RKO (cell line): ENCODE data around the gene F11R.
"Not testable (repeated sequence)": the region's sequence is repeated elsewhere in the genome, so short reads cannot be mapped to it uniquely, and the experiment has no call there.

Experiments
- DNase-seq: peaks from one replicate; pipeline ENCODE4 v3.0.0-alpha.2; 2016; ENCODE audit warnings: low spot score

F11R gene

DNA sequence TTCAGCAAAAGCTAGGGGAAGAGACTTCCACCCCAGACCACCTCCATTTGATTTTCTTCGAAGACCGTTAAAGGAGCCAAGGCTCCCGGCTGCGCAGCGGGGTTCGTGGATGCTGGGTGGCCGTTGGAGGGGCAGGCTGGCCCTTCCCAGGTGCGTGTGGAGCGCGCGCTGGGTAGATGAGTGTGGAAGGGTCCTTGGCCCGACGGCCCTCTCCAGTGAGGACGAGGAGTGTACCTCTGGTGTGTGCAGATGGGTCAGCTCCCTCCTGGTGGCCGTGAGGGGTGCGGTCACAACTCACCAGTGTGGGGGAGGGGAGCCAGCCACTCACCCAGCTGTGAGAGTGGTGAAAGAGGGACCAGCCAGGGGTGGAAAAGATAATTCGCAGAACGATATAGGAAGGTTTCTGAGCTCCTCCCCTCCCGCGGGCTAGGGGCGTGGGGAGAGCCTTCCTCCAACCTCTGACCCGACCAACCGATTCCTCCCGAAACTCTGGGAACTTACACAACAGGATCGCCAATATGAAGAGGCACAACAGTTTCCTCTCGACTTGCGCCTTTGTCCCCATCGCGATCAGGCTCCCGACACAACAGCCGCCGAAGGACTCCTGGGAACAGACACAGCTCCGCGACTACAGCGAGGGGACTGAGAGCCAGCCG lies at the start of gene F11R:
Gene F11R (minus strand): TSS at position 644 of the 656 bp plus-strand sequence. CDS start 79 bp downstream, at position 565.
- no peak for DNase-seq

DNA sequence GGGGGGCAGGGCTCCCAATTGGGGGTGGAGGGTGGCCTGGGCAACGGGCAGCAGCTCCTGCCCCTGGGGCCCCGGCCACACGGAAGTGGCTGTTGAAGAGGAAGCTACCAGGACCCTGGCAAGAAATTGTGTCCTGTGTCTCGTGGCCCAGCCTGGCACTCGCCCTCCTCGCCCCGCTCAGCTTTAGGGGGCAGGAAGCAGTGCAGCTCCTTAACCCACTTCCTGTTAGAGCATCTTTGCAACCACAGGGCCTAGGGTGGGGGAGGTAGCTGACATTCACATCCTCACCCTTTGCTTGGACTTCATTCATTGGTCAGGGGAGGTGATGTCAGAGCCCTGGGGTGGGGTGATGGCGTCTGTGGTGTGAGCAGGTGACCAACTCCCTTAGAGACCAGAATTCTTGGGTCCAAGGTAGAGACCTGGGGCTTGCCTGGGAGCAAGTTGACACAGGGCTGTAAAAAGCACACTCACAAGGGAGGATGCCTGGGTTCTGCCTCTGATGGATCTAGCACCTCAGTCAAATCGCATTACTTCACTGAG lies 48.8 kb upstream of the F11R start, which contains the start of gene ARHGAP30:
Gene ARHGAP30 (minus strand): TSS at position 161 of the 540 bp plus-strand sequence. CDS start 267 bp downstream, outside the sequence.
- no peak for DNase-seq

DNA sequence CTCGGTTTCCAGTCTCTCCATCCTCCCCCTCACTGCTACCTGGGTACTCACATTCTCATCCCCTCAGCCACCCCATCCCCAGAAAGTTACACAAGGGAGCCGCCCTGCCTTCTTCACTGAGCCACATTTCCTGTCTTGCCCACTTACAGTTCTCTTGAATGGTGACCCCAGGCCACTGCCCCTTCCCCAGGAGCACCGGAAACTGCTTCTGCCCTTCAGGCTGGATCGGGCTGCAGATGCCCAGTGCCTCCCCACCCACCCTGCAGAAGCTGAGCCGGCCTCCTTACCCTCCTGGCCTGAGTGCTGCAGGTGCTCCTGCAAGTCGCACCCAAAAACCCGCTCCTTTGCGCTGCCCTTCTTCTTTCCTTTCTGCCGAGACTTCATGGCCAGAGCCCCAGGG lies 48.3 kb upstream of the F11R start:
- DNase-seq: no peak

DNA sequence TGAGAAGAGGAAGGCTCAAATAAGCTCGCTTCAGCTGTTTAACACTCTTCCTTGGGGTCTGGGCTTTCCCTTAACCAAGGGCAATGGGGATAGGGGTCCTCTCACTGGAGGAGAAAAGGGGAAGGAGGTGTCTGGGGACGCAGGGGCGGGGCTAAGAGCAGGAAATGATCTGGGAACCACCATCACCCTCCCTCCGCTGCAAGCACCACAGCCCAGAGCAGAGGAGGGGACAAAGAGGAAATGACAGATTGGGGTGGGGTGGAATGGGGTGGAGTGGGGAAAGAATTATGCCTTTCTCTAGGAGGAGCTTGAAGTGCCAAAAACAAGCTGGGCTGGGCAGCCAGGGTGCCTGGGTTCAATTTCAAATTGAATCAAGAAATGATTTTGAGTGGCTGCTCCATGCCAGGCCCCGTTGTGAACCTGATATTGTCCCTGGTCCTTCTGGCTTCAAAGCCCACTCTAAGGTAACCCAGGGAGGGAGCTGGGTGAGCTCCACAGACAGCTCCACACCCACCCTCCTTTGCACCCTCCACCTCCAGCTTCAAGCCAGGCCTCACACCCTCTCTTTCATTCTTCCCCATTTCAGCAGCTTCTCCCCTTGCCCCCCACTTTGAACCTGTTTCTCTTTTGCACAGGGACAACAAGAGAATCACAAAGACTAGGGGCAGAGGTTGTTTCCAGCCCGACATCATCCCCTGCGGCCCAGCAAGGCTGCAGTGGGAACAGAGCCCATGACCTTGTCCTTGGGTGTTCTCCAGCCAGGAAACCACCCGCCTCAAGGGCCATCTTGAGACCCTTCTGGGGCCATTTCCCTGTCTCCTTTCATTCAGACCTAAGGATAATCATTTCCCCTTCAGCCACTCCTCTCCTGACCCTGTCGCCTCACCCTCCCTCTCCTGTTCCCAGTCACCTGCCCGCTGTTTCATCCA lies 47.6 kb upstream of the F11R start:
- DNase-seq: no peak

DNA sequence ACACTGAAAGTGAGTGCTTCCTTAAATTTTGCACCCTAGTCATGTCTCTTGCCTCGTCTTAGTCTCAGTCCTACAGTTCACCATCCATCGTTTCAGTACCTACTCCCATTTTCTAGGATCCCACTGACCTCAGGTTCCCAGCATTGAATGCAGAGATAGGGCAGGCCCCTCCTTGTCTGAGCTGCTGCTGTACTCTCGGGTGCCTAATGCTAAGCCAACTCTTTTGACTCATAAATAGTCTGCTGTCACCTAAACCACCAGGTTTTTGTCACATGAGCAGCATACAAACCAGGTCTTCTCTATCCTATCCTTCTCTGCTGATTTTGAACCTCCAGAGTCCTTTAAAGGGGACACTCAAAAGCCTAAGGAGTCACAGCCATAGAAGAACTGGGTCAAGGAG lies 45.7 kb upstream of the F11R start:
- no peak for DNase-seq

DNA sequence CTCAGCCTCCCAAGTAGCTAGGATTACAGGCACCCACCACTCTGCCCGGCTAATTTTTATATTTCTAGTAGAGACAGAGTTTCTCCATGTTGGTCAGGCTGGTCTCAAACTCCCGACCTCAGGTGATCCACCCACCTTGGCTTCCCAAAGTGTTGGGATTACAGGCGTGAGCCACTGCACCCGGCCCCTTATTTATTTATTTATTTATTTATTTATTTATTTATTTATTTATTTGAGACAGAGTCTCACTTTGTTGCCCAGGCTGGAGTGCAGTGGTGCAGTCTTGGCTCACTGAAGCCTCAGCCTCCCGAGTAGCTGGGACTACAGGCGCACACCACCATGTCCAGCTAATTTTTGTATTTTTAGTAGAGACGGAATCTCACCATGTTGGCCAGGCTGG lies 44.7 kb upstream of the F11R start:
- not testable (repeated sequence) for DNase-seq

DNA sequence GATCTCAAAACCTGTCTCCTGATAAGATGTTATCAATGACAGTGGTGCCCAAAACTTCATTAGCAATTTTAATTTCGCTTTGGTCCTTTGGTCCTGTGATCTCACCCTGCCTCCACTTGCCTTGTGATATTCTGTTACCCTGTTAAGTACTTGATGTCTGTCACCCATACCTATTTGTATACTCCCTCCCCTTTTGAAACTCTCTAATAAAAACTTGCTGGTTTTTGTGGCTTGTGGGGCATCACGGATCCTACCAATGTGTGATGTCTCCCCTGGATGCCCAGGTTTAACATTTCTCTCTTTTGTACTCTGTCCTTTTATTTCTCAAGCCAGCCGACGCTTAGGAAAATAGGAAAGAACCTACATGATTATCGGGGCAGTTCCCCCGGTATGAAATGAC lies 43.0 kb upstream of the F11R start:
- DNase-seq: not testable (repeated sequence)

DNA sequence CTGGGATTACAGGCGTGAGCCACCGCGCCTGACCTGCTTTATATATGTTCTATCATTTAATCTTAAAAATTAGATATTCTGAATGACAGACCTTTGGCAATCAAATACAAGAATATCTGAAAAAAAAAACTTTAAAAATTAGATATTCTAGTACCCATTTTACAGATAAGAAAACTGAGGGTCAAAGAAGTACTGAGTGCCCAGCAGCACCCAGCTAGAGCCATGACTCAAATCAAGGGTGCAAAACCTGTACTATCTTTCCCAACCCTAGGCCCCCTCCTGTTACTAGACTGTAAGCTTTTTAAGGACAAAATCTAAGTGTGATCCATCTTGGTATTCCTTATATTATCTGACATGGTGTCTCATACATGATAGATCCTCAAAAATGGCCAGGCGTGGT lies 40.5 kb upstream of the F11R start:
- DNase-seq: no peak

DNA sequence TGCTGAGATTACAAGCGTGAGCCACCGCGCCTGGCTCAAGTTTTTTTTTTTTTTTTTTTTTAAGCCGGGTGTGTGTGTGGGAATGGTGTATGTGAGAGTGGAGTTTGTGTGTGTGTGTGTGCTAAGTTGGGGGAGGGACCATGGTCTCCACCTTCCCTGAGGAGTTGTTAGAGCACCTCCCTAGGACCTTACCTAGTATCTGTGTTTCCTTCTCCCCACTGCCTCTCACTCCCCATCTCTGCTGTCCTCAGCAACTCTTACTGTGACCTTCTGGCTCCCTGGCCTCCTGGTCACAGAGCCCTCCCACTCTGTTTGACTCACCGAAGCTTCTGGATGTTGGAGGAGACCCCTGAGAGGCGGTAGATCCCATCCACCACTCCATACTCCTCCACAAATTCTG lies 38.3 kb upstream of the F11R start:
- no peak for DNase-seq

DNA sequence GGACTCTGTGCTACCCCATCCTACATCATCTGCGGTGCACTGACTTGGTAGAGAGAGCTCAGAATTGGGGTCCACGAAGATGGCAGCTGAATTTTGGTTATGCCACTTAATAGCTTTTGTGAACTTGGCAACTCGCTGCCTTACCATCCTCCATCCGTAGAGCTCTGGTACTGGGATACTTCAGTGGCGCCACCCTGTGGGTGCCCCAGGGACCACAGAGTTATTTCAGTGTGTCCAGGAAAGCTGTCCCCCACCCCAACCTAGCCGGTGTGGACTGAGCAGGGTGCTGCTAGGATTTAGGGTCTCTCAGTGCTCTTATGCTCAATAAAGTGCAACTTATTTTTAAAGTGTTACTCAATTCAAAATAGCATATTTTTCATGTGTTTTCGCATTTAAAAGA lies 33.9 kb upstream of the F11R start:
- DNase-seq: no peak

DNA sequence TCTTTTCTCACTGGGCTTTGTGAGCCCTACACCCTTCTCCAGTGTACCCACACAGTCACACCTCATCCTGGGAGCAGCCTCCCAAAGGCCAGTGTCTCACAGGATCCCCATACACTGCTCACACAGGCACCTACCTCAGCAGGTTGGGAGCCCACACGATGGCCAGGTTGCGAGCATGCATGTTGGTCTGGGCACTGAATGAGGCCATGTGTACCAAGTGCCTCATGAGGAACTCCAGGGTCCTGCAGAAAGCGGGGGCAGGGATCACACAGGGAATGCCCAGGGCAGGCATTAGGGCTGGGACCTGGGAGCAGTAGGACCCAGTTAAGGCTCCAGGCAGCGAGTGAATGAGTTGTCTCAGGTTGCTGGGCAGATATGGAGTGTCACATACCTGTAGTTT lies 33.3 kb upstream of the F11R start:
- no peak for DNase-seq

DNA sequence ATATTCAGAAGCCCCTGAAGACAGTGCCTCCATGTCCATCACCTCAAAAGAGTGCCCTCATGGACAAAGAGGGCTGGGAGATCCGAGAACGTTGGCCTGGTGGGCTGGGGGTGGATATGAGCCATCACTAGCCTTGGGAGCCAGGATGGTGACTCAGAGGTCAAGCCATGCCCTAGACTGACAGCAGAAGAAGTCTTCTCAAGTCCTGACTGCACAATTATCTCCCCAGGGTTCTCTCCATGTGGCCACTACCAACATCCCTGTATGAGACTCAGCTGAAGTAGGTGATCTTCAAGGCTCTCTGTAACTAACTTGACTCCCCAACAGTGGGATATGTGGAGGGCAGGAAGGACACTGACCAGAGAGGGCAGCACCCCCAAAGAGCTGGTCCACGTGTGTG lies 31.9 kb upstream of the F11R start:
- no peak for DNase-seq

DNA sequence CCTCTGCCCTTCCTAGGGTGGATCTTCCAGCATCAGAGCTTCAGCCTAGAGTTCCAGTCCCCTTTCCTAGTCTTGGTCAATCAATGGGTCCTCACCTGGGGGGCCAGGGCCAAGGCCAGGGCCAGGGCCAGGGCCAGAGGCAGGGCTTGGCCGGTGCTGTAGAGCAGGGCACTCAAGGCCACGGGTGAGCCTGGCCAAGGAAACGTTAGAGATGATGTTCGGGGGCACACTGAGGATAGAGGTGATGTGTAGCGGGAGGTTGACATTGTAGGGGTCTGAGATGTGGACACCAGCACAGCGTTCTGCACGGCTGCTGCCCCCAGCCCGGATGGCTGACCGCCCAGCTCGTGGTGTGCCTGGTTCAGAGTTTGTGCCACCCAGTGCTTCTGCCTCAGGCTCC lies 30.3 kb upstream of the F11R start:
- no peak for DNase-seq

DNA sequence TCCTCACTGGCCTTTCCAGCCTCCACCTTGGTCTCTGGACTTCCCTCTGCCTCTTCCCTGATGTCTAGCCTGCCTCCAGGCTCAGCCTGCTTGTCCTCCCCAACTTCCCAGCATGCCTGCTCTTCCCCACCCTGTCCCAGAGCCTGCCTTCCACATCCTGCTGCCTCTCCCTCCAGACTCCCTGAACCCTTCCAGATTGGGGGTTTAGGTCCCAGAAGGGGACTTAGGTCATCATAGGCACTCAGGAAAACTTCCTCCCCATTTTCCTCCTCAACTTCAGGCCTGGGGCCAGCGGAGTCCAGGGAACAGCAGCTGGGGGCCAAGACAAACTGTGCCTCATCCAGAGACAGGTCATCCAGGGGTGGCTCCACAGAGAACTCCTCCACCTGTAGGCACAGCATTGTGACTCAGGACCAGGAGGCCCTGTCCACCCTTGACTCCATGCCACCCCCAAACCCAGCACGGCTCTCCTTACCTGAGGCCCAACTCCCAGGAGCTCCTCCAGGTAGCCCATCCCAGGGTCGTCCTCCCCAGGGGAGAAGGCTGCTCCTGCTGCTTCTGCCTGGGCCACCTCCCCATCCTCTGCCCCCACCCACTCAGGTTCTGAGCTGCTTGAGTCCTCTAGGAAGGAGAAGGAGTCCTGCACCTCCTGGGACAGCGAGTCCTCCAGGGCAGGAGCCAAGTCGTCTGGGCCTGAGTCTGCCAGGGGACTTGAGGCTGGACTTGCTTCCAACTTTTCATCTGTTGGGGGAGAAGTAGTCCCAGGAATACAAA lies 28.2 kb upstream of the F11R start:
- DNase-seq: no peak

DNA sequence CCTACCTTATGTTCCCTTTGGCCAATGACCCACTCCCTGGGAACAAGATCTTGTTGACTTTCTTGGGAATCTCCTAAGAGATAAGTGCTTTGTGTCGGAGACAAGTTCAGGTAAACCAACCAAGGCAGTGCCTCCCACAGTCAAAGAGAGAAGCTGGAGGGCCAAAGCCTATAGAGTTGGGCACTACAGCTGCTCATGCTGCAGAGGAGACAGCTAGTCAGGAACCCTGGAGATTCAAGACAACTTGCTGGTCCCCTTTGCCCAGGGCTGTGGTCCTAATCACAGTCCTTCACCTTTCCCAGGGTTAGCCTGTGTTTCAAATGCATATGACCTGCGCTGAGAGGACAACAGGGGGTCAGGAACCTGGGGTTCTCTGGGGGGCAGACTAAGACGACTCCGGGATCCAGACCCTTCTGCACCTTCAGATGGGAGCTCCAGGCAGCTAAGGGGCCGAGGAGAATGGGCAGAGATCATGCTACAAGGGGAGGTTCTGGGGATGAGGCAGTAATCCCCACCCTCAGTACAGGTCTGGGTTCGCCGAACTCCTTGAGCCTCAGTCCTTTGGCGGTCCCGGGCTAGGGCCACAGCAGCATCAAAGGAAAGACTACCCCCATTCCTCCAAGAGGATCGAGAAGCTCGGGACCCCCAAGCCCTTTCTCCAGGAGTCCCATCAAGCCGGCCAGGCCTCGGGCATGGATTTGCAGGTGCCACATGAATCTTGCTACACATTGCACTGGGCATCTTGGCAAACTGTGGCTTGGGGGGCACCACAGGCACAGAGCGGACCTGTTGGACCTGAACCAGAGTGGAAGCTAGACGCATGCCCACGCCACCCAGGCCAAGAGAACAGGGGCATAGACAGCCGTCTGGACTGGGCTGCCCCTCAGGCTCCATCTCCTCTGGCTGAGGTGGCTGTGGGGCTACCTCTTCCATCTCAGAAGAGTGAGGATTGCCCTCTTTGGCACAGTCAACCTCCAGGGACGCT lies 26.8 kb upstream of the F11R start:
- DNase-seq: no peak

DNA sequence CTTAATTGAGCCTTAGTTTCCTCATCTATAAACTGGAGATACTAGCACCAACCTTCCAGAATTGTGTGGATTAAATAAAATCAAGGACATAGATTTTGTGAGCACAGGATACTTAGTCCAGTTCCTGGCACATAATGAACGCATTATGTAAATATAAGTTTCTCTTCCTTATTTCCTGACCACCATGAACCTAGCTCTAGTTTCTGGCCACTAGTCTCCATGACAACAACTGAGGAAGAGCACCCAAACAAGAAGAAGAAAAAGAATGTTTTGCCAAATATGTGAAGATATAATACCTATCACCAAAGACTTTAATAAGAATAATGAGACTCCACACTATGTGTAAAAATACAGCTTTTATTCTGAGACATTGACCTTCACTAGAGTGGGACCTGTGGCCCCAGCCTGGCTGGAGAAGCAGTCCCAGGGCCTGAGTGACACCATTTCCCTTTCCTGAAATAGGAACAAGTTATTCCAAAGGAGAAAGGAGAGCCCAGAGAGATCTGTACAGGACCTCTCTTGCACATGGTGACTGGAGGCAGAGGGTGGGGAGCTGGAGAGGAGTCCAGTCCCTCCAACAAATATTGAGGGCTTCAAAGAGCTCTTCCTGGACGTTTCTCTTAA lies 25.8 kb upstream of the F11R start:
- no peak for DNase-seq

DNA sequence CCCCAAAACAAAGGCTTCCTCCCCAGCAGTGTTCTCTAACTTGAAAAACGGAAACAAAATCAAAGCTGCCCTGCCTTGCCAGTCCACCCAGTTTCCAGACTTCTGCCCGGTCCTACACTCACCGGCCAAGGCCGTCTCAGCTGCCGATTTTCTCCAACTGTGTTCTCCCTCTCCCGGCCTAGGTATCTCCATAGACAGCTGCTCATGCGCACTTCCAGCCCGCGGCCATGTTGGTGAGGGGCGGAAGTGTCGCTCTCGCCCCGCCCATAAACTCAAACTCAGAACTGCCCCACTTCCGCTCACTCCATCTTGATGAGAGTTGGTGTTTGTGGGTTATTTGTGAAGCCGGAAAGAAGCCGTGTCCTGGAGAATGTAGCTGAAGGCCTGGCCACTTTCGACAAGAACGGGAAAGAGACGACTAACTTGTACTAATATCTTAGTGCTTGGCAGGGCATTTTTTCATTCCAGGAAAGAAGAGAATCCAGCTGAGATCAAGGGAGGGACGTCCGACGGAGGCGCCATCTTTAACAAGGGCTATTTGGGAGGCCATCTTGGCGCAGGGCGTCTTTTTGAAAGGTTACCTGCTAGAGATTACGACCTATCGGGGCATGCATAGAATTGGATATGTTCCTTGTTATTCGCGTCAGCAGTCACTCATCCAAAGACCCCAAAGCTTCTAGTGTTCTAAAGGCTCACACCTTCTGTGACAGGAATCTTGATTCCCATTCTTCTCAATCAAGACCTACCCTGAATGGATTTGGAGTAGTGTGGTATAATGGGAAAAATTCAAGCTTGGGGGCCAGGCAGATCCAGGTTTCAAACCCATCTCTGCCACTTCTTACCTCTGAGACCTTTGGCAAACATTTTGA lies 25.0 kb upstream of the F11R start, which contains the start of gene USF1:
Gene USF1 (minus strand): TSS at position 242 of the 869 bp plus-strand sequence. CDS start 2,702 bp downstream, outside the sequence.
- DNase-seq: peak; percentile 95

DNA sequence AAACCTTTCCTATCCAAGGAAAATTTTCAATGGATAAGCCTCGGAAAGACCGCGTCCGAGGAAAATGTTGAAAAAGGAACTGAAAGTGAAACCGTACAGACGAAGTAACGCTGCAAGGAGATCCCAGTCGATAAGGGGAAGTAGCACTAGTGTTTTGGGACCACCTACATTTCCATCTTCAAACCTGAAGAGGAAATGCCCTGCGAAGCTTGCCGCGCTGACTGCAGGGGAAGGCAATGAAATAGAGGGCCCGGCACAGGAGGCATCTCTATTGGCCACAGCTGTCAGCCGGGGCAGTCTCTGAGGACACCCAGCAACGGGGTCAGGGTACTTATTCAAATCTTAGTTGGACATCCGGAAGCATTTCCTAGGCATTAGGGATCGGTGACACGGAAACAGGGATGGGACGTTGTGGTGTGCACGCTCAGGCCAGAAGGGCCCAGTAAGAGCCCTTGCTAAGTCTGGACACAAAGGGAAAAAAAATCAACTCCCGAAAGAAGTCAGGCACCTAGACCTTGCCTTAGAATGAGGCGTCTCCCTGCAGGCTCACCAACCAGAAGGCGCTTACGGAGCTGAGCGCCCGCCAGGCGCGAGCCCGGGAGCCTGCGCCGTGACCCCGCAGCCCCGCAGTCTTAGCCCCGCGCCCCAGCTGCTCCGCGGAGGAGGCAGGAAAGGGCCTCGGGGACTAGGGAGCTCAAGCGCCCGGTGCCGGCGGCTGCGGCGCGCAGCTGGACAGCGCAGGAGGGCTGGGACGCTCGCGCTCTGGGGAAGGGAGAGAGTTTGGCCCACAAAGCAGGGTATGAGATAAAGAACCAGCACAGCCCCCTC lies 24.2 kb upstream of the F11R start:
- peak; percentile 90 for DNase-seq

DNA sequence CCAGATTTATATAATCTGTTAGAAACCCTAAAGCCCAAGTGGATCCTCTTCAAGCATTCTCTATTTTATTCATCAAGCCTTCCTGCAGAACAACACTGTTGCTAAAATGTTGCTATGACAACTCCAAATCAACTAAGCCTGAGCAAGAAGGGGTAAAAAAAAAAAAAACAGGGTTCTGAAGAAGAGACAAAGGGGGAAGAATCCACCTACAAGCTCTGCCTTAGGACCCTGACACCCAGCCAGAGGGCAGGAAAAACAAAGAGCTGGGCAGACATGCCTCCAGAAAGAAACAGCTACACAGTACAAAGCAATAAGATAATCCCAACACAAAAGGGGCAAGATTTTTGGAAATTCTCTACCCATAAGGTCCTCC lies 23.6 kb upstream of the F11R start:
- no peak for DNase-seq
